ENCODE results near the gene PRG2. TPM values are rescaled to one million over a fixed set of nuclear protein-coding genes. Genes with fewer than 3 reads are reported as not detected.

Gene PRG2
- total and polyA plus RNA-seq, 2 of the 13 experiments (the other 11 are each of a cell fraction or from before 2014, with no cell fraction given), result not detected

- TF ChIP-seq ZKSCAN1 (IDR thresholded peaks at IDR 0.05; ENCODE audit: low read length), result no peak
- 0 out of 2 replicates have a peak, but pooled peaks have one; percentile 32 for TF ChIP-seq TSC22D2 (CRISPR knock-in tag; IDR thresholded peaks at IDR 0.05; ENCODE audit: borderline replicate concordance)
- TF ChIP-seq, protein P1, sequence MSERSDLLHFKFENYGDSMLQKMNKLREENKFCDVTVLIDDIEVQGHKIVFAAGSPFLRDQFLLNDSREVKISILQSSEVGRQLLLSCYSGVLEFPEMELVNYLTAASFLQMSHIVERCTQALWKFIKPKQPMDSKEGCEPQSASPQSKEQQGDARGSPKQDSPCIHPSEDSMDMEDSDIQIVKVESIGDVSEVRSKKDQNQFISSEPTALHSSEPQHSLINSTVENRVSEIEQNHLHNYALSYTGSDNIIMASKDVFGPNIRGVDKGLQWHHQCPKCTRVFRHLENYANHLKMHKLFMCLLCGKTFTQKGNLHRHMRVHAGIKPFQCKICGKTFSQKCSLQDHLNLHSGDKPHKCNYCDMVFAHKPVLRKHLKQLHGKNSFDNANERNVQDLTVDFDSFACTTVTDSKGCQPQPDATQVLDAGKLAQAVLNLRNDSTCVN (CRISPR knock-in tag; IDR thresholded peaks at IDR 0.05; ENCODE audit: borderline replicate concordance), result 0 out of 2 replicates have a peak, but pooled peaks have one; percentile 60
- TF ChIP-seq, protein P2, sequence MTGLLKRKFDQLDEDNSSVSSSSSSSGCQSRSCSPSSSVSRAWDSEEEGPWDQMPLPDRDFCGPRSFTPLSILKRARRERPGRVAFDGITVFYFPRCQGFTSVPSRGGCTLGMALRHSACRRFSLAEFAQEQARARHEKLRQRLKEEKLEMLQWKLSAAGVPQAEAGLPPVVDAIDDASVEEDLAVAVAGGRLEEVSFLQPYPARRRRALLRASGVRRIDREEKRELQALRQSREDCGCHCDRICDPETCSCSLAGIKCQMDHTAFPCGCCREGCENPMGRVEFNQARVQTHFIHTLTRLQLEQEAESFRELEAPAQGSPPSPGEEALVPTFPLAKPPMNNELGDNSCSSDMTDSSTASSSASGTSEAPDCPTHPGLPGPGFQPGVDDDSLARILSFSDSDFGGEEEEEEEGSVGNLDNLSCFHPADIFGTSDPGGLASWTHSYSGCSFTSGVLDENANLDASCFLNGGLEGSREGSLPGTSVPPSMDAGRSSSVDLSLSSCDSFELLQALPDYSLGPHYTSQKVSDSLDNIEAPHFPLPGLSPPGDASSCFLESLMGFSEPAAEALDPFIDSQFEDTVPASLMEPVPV (CRISPR knock-in tag; IDR thresholded peaks at IDR 0.05), result no peak
- TF ChIP-seq ZSCAN9 (CRISPR knock-in tag; IDR thresholded peaks at IDR 0.05; ENCODE audit: borderline replicate concordance), result peak; percentile 44; the same call in 1 of the 2 replicates
- no peak for TF ChIP-seq ZFY (CRISPR knock-in tag; IDR thresholded peaks at IDR 0.05)
- 0 out of 4 replicates have a peak, but pooled peaks of 1 of the 2 experiments have one; percentile 40 for TF ChIP-seq KLF16 (CRISPR knock-in tag; IDR thresholded peaks at IDR 0.05)
- TF ChIP-seq HNF4G (IDR thresholded peaks at IDR 0.05; ENCODE audit: borderline replicate concordance, low read depth, low read length), result no peak
- no peak for TF ChIP-seq HNF4G (CRISPR knock-in tag; IDR thresholded peaks at IDR 0.05; ENCODE audit: borderline replicate concordance, low read depth)
- TF ChIP-seq, protein P3, sequence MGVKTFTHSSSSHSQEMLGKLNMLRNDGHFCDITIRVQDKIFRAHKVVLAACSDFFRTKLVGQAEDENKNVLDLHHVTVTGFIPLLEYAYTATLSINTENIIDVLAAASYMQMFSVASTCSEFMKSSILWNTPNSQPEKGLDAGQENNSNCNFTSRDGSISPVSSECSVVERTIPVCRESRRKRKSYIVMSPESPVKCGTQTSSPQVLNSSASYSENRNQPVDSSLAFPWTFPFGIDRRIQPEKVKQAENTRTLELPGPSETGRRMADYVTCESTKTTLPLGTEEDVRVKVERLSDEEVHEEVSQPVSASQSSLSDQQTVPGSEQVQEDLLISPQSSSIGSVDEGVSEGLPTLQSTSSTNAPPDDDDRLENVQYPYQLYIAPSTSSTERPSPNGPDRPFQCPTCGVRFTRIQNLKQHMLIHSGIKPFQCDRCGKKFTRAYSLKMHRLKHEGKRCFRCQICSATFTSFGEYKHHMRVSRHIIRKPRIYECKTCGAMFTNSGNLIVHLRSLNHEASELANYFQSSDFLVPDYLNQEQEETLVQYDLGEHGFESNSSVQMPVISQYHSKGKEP (CRISPR knock-in tag; IDR thresholded peaks at IDR 0.05), result 0 out of 2 replicates have a peak, but pooled peaks have one; percentile 47
- TF ChIP-seq KLF9 (CRISPR knock-in tag; IDR thresholded peaks at IDR 0.05; ENCODE audit: low read depth), result no peak
- TF ChIP-seq FOXA3 (CRISPR knock-in tag; IDR thresholded peaks at IDR 0.05), result no peak
- no peak for TF ChIP-seq PAXIP1 (CRISPR knock-in tag; conservative IDR thresholded peaks at IDR 0.05)
- no peak for TF ChIP-seq NFRKB (IDR thresholded peaks at IDR 0.05)
- TF ChIP-seq ZNF674 (CRISPR knock-in tag; IDR thresholded peaks at IDR 0.05; ENCODE audit: low read depth), result no peak
- TF ChIP-seq NKX3-1 (CRISPR knock-in tag; IDR thresholded peaks at IDR 0.05), result peak; percentile 67; the same call in 1 of the 2 replicates
- TF ChIP-seq KMT2A (CRISPR knock-in tag; IDR thresholded peaks at IDR 0.05), result no peak
- no peak for TF ChIP-seq TBX2 (CRISPR knock-in tag; IDR thresholded peaks at IDR 0.05; ENCODE audit: borderline replicate concordance)
- TF ChIP-seq MBD4 (IDR thresholded peaks at IDR 0.05; ENCODE audit: borderline replicate concordance, low read length), result no peak
- no peak for TF ChIP-seq RXRA (CRISPR knock-in tag; IDR thresholded peaks at IDR 0.05)
- TF ChIP-seq IKZF4 (CRISPR knock-in tag; IDR thresholded peaks at IDR 0.05; ENCODE audit: borderline replicate concordance, low read depth, not compliant biosample characterization), result no peak
- no peak for TF ChIP-seq AHR (CRISPR knock-in tag; IDR thresholded peaks at IDR 0.05)
- no peak for TF ChIP-seq CREBL2 (CRISPR knock-in tag; IDR thresholded peaks at IDR 0.05; ENCODE audit: borderline replicate concordance)
- no peak for TF ChIP-seq ZNF737 (CRISPR knock-in tag; IDR thresholded peaks at IDR 0.05; ENCODE audit: borderline replicate concordance)
Measured at GRCh38 chr11:57379732-57380131, 10.7 kb downstream of the PRG2 start (continued).
